ENCODE results near the gene SDK1. TPM values are rescaled to one million over a fixed set of nuclear protein-coding genes. Genes with fewer than 3 reads are reported as not detected.

SDK1 gene
- total RNA-seq, 1 donor: 0.36 TPM

DNA sequence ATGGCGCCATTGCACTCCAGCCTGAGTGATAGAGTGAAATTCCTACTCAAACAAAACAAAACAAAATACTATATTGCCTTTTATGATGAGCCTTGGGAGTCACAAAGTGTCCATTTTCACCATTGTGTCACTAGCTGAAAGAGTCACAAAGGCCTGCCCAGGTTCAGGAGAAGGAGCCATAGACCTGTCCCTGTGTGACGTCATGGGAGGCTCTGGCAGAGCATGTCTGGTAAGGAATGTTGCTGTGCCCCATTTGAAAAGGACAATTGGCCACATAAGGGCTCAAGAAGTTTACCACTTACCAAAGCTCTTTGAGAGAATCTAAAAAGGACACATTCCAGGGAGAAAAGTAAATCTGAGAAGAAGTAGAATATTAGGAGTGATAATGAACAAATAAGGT is 367.7 kb downstream of the SDK1 start:
- Histone ChIP-seq H3K4me3 (ENCODE audit: insufficient read depth, low read length) (no peak overlapping the region), H3K79me2 (ENCODE audit: insufficient read depth, low read length) (no peaks in the 10 kb centered on the region), H3K9me3 (ENCODE audit: low read depth, low read length) (no peaks in the 10 kb centered on the region), H4K20me1 (ENCODE audit: insufficient read depth, low read length) (no peaks in the 10 kb centered on the region), H3K36me3 (ENCODE audit: insufficient read depth, low read length) (no peaks in the 10 kb centered on the region), H3K27me3 (ENCODE audit: insufficient read depth, low read length) (no peaks in the 10 kb centered on the region), H2AFZ (ENCODE audit: low read length) (no peak overlapping the region), H3K4me1 (ENCODE audit: insufficient read depth, low read length) (no peaks in the 10 kb centered on the region), H3K4me2 (ENCODE audit: insufficient read depth, low read length) (no peak overlapping the region), H3K27ac (ENCODE audit: low read depth, low read length) (no peak overlapping the region)
- DNase-seq (ENCODE audit: insufficient read length, low spot score, missing footprints): no peak
- TF ChIP-seq CTCF (IDR thresholded peaks at IDR 0.05; ENCODE audit: extremely low read depth, low read depth, low read length): no peak

DNA sequence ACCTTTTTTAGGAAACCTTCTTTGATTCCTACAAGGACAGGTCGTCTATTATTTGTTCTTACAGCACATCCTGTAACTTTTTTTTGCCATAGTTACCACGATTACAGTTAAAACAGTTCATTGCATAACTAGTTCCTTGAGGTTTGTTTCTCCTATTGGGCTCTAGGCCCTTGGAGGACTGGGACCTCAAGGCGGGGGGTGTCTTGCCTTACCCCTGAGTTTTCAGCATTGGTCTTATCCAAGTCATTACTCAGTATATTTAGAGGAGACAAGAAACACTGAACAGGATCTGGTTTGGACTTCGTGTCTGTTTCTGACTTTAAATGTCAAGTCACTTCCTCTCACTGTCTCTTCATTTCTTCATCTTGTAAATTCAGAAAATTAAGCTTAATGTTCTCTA is 369.8 kb downstream of the SDK1 start:
- H3K9me3 ChIP-seq (ENCODE audit: low read depth, low read length): no peaks in the 10 kb centered on the region
- H3K4me2 ChIP-seq (ENCODE audit: insufficient read depth, low read length): no peak overlapping the region
- no peaks in the 10 kb centered on the region for H3K4me1 ChIP-seq (ENCODE audit: insufficient read depth, low read length)
- H3K27ac ChIP-seq (ENCODE audit: low read depth, low read length): no peak overlapping the region
- DNase-seq (ENCODE audit: insufficient read length, low spot score, missing footprints): no peak
- H3K27me3 ChIP-seq (ENCODE audit: insufficient read depth, low read length): no peaks in the 10 kb centered on the region
- no peak overlapping the region for H2AFZ ChIP-seq (ENCODE audit: low read length)
- no peaks in the 10 kb centered on the region for H3K36me3 ChIP-seq (ENCODE audit: insufficient read depth, low read length)
- no peaks in the 10 kb centered on the region for H3K79me2 ChIP-seq (ENCODE audit: insufficient read depth, low read length)
- TF ChIP-seq CTCF (IDR thresholded peaks at IDR 0.05; ENCODE audit: extremely low read depth, low read depth, low read length): no peak
- no peak overlapping the region for H3K4me3 ChIP-seq (ENCODE audit: insufficient read depth, low read length)
- no peaks in the 10 kb centered on the region for H4K20me1 ChIP-seq (ENCODE audit: insufficient read depth, low read length)

DNA sequence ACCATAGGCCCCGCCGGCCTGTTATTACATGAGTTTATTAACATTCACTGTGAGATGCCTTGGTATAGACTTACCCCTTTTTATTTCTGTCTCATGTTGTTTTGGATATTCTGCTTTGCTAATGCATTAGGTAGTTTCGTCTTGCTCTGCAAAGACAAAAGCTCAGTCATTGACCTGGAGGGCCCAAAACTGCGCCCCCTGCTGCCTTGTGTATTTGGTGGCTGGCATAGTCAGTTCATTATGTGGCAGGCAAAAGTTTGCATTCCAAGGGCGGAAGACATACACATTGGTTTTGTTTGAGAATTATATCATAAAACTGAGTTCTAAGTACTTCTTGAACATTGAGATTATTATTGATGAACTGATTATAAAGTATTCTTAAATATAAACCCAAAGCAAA is 372.5 kb downstream of the SDK1 start:
- H3K79me2 ChIP-seq (ENCODE audit: insufficient read depth, low read length): no peaks in the 10 kb centered on the region
- H3K27ac ChIP-seq (ENCODE audit: low read depth, low read length): no peak overlapping the region
- no peak for TF ChIP-seq CTCF (IDR thresholded peaks at IDR 0.05; ENCODE audit: extremely low read depth, low read depth, low read length)
- H3K4me3 ChIP-seq (ENCODE audit: insufficient read depth, low read length): no peak overlapping the region
- H2AFZ ChIP-seq (ENCODE audit: low read length): no peak overlapping the region
- H3K36me3 ChIP-seq (ENCODE audit: insufficient read depth, low read length): no peaks in the 10 kb centered on the region
- no peak overlapping the region for H3K4me2 ChIP-seq (ENCODE audit: insufficient read depth, low read length)
- no peaks in the 10 kb centered on the region for H3K4me1 ChIP-seq (ENCODE audit: insufficient read depth, low read length)
- no peak for DNase-seq (ENCODE audit: insufficient read length, low spot score, missing footprints)
- H4K20me1 ChIP-seq (ENCODE audit: insufficient read depth, low read length): no peaks in the 10 kb centered on the region
- no peaks in the 10 kb centered on the region for H3K27me3 ChIP-seq (ENCODE audit: insufficient read depth, low read length)
- no peaks in the 10 kb centered on the region for H3K9me3 ChIP-seq (ENCODE audit: low read depth, low read length)

DNA sequence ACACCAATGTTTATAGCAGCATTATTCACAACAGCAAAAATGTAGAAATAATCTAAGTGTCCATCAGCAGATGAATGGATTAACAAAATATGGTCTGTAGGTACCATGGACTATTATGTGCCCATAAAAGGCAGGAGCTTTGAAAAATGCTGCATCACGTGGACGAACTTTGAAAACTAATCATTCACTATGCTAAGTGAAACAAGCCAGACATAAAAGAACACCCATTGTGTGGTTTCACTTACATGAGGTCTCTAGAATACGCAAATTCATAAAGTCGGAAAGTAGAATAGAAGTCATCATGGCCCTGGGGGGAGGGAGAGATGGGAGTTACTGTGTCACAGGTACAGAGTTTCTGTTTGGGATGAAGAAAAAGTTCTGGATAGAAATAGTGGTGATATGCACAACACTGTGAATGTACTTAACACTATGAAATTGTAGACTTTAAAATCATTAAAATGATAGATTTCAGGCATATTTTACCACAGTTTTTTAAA is 377.3 kb downstream of the SDK1 start:
- no peaks in the 10 kb centered on the region for H3K27me3 ChIP-seq (ENCODE audit: insufficient read depth, low read length)
- H3K79me2 ChIP-seq (ENCODE audit: insufficient read depth, low read length): no peaks in the 10 kb centered on the region
- H3K4me2 ChIP-seq (ENCODE audit: insufficient read depth, low read length): no peak overlapping the region
- no peak overlapping the region for H3K4me3 ChIP-seq (ENCODE audit: insufficient read depth, low read length)
- no peaks in the 10 kb centered on the region for H3K4me1 ChIP-seq (ENCODE audit: insufficient read depth, low read length)
- DNase-seq (ENCODE audit: insufficient read length, low spot score, missing footprints): no peak
- no peaks in the 10 kb centered on the region for H4K20me1 ChIP-seq (ENCODE audit: insufficient read depth, low read length)
- no peak overlapping the region for H3K27ac ChIP-seq (ENCODE audit: low read depth, low read length)
- H3K9me3 ChIP-seq (ENCODE audit: low read depth, low read length): no peaks in the 10 kb centered on the region
- H2AFZ ChIP-seq (ENCODE audit: low read length): no peak overlapping the region
- no peak for TF ChIP-seq CTCF (IDR thresholded peaks at IDR 0.05; ENCODE audit: extremely low read depth, low read depth, low read length)
- H3K36me3 ChIP-seq (ENCODE audit: insufficient read depth, low read length): no peaks in the 10 kb centered on the region

Measured in osteoblast (primary cell).